Kidney epithelial cell (primary cell): ENCODE data around the gene MYO16. TPM values are rescaled to one million over a fixed set of nuclear protein-coding genes. Genes with fewer than 3 reads are reported as not detected.

Source experiments
- DNase-seq: peaks from one replicate; pipeline ENCODE4 v3.0.0-alpha.2; 2010; ENCODE audit warnings: low read depth
- H3K27me3 ChIP-seq: 2 replicates; pipeline ENCODE4 v1.6.0; 2011; ENCODE audit warnings: low read length; ENCODE audit not compliant: control insufficient read depth, insufficient read depth
- H3K36me3 ChIP-seq: 2 replicates; pipeline ENCODE4 v1.5.1; 2011; ENCODE audit warnings: low read length; ENCODE audit not compliant: control insufficient read depth, insufficient read depth
- H3K4me3 ChIP-seq: 2 replicates; pipeline ENCODE4 v1.5.1; 2011; ENCODE audit warnings: low read depth, mild to moderate bottlenecking, control low read depth, low read length
- total RNA-seq: library from RNA; depleted of rRNA; stranded (reverse); fragments of >200 nt; gene quantifications from 2 replicates; pipeline ENCODE4 v1.2.3, GENCODE V29; 2015
- TF ChIP-seq, protein P1 (sequence below): IDR thresholded peaks from 2 replicates; pipeline ENCODE4 v1.5.1; 2011; ENCODE audit warnings: mild to moderate bottlenecking, moderate library complexity, low read length, control low read depth, inconsistent platforms; ENCODE audit not compliant: insufficient read depth, poor library complexity, severe bottlenecking

The MYO16 gene
- total RNA-seq, 1 donor from 2014 or later, result 0.38 TPM

DNA sequence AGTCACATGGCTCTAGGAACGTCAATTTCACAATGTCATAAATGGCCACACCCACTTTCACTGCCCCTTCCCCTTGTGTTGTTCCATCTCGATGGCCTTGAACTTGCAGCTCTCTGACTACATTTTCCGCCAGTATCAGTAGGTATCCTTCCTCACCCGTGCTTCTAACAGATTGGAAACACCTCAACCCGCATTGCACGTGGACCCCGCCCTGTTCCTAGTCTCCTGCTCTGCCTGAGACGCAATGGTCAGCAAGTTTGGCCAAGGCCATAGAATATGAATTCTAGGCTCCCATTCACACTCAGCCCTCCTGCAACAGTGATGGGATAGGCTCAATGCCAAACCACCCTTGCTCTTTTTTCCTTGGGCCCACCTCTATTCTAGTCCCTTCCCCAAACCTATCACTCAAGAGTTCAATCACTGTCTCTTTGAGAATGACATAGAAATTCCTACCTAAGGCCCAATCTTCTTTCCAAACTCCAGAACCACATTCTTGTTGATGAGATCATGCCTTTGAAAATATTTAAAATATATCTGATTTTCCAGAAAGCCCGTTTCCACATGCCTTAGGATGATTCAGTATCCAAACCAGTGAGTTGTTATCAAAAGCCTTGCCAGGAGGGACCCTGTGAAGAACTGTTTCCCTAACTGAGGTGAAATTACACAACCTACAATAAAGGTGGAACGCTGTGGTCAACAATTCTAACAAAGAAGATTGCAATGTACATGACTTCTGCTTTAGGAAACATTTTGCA lies 334.6 kb downstream of the MYO16 start:
- H3K4me3 ChIP-seq, result no peak overlapping the region
- TF ChIP-seq, protein P1, sequence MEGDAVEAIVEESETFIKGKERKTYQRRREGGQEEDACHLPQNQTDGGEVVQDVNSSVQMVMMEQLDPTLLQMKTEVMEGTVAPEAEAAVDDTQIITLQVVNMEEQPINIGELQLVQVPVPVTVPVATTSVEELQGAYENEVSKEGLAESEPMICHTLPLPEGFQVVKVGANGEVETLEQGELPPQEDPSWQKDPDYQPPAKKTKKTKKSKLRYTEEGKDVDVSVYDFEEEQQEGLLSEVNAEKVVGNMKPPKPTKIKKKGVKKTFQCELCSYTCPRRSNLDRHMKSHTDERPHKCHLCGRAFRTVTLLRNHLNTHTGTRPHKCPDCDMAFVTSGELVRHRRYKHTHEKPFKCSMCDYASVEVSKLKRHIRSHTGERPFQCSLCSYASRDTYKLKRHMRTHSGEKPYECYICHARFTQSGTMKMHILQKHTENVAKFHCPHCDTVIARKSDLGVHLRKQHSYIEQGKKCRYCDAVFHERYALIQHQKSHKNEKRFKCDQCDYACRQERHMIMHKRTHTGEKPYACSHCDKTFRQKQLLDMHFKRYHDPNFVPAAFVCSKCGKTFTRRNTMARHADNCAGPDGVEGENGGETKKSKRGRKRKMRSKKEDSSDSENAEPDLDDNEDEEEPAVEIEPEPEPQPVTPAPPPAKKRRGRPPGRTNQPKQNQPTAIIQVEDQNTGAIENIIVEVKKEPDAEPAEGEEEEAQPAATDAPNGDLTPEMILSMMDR, result no peak
- no peak for DNase-seq
- H3K27me3 ChIP-seq, result no peaks in the 10 kb centered on the region
- H3K36me3 ChIP-seq, result no peaks in the 10 kb centered on the region

DNA sequence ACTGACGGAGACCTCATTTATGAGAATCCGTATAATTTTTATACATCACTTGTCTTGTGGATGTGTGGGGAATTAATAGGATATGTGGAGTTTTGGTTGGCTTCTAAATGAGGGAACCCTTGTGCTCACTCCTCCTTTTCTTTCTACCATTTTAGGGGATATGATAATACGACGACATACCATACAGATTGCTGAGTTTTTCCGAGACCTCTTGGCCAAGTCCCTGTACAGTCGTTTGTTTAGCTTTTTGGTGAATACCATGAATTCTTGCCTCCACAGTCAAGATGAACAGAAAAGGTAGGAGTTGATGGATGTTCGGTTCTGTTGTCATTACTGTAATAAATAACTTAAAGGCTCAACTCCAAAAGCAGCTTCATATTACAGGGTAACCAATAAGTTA lies 335.2 kb downstream of the MYO16 start:
- H3K36me3 ChIP-seq, result no peaks in the 10 kb centered on the region
- no peak overlapping the region for H3K4me3 ChIP-seq
- TF ChIP-seq, protein P1, result no peak
- H3K27me3 ChIP-seq, result no peaks in the 10 kb centered on the region
- no peak for DNase-seq

DNA sequence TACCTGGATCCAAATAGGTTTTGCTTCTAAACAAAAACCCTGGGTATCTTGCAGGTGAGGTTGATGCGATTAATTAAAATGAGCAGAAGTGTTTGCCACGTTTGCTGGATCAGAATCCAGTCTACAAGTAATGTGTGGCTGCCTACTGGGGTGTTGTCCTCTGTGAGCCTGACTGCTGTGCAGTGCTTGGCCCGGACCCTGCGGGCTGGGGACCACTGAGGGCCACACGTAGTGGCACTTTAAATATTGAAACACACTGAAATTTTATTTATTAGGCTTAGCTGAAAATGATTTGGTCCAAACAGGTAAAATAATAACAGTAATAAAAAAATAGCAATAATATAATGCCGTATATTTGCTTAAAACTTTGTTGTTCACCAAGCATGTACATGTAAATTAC lies 338.0 kb downstream of the MYO16 start:
- TF ChIP-seq, protein P1, result no peak
- no peaks in the 10 kb centered on the region for H3K27me3 ChIP-seq

DNA sequence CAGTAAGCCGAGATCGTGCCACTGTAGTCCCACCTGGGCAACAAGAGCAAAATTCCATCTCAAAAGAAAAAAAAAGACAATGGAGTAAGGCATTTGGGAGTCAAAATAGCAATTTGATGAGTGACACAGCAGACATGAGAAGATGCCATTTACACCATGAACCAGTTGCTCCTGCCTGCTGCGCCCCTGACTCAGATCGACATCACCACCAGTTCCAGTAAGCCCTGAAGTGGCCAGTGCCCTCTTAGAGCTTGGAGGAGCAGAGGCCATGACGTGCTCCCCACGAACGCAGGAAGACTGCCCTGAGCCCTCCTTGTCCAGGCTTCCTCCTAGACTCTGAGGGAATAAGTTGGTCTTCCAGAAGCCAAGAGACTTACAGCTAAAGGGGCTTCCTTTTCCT lies 339.2 kb downstream of the MYO16 start:
- Histone ChIP-seq H3K36me3 (no peaks in the 10 kb centered on the region), H3K4me3 (no peak overlapping the region), H3K27me3 (no peaks in the 10 kb centered on the region)
- TF ChIP-seq, protein P1, result no peak
- no peak for DNase-seq

More for the DNA sequence above, 338.0 kb downstream of the MYO16 start:
- DNase-seq, result no peak
- Histone ChIP-seq H3K4me3 (no peak overlapping the region), H3K36me3 (no peaks in the 10 kb centered on the region)

DNA sequence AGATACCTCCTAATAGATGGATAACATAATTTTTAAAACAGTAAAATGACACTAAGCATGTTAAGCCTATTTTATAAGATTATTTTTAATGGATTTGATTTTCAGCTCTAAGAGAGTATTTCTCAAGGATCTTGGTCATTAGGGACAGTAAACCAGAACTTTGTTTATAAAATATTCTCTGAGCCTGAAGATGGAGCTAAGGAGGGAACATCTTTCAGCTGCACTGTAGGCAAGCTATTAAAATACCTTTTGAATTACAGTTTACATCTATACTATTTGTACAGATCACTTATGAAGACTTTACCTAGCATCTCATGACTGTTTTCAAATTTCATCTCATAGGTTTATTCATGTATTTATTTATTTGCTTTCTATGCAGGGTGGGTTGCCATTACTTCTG lies 345.3 kb downstream of the MYO16 start:
- H3K36me3 ChIP-seq, result no peaks in the 10 kb centered on the region
- no peaks in the 10 kb centered on the region for H3K27me3 ChIP-seq
- H3K4me3 ChIP-seq, result no peak overlapping the region
- no peak for DNase-seq
- TF ChIP-seq, protein P1, result no peak

DNA sequence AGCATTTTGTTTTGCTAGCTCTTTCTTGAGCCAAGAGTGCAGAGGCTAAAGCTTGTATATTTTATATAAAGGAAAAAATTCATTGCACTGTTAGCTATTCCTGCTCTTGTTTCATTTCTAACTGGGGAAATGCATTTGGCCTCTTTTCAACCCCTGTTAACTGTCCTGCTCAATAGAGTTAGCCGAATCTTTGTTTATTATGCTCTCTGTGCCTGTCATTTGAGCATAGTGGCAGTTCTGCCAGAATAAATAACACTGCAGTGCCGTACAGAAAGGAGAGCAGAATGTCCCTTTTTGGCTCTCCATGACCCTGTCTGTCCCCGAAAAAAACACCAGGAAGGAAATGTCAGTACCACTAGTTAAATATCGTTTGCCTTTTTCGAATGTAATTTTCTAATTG lies 350.8 kb downstream of the MYO16 start:
- TF ChIP-seq, protein P1, result no peak
- no peaks in the 10 kb centered on the region for H3K27me3 ChIP-seq
- no peaks in the 10 kb centered on the region for H3K36me3 ChIP-seq
- no peak overlapping the region for H3K4me3 ChIP-seq
- DNase-seq, result no peak
